Measurements from ENCODE around the gene DENND2A. TPM values are rescaled to one million over a fixed set of nuclear protein-coding genes. Genes with fewer than 3 reads are reported as not detected.

The DENND2A gene
- total RNA-seq, 1 experiment from 2014 or later, result 32.4 TPM

DNA sequence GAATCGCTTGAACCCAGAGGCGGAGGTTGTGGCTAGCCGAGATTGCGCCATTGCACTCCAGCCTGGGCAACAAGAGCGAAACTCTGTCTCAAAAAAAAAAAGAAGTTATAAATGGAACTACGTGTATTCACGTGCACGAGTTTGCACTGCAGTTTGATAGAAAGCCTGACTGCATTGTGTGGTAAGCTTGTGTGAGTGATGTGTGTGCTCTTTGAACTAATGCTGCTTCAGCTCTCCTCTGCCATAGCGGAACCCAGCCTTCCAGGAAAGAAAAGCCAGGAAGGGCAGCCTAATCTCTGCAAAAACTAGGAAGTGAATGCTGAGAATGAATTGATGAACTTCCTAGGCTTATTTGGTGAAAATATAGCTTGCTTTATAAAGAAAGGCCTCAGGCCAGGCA lies 145.7 kb downstream of the DENND2A start:
- Histone ChIP-seq H3K36me3 (no peaks in the 10 kb centered on the region), H3K4me3 (no peak overlapping the region), H3K9me3 (no peaks in the 10 kb centered on the region), H3K27me3 (no peaks in the 10 kb centered on the region)
- DNase-seq, result no peak

DNA sequence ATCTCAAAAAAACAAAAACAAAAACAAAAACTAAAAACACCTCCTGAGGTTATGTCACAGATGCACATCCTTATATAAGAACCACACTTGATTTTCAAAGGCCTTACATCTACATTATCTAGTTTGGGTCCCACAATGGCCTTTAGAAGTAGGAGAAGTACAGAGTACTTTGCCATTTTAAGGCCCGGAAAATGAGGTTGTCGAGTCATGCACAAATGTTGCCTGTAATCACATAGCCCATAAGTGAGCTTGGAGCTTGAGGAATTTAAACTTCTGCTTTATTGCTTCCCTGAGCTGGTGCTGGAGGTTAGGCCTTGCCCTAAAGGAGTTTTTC lies 151.6 kb downstream of the DENND2A start:
- H3K4me3 ChIP-seq, result no peak overlapping the region
- no peaks in the 10 kb centered on the region for H3K36me3 ChIP-seq
- H3K27me3 ChIP-seq, result no peaks in the 10 kb centered on the region
- no peaks in the 10 kb centered on the region for H3K9me3 ChIP-seq
- DNase-seq, result no peak

DNA sequence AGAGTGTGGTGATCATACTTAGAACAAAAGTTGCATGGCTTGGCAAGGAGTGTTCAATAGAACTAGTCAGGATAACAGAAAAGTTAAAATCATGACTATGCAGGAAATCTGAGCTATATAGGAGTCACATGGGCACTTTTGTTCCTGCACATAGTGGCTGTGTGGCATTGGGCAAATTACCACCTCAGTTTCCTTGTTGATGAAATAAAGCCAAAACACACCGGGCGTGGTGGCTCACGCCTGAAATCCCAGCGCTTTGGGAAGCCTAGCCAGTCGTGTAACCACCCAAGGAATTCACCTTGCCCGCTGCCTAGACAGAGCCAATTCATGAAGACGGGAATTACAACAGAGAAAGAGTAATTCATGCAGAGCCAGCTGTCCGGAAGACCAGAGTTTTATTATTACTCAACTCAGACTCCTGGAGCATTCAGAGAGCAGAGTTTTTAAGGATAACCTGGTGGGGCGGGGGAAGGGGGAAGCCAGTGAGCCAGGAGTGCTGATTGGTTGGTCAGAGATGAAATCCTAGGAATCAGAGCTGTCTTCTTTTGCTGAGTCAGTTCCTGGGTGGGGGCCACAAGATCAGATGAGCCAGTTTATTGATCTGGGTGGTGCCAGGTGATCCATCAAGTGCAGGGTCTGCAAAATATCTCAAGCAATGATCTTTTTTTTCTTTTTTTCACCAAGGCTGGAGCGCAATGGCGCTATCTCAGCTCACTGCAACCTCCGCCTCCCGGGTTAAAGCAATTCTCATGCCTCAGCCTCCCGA lies 154.9 kb downstream of the DENND2A start:
- no peaks in the 10 kb centered on the region for H3K9me3 ChIP-seq
- H3K27me3 ChIP-seq, result no peaks in the 10 kb centered on the region
- no peaks in the 10 kb centered on the region for H3K36me3 ChIP-seq
- H3K4me3 ChIP-seq, result no peak overlapping the region
- DNase-seq, result no peak

DNA sequence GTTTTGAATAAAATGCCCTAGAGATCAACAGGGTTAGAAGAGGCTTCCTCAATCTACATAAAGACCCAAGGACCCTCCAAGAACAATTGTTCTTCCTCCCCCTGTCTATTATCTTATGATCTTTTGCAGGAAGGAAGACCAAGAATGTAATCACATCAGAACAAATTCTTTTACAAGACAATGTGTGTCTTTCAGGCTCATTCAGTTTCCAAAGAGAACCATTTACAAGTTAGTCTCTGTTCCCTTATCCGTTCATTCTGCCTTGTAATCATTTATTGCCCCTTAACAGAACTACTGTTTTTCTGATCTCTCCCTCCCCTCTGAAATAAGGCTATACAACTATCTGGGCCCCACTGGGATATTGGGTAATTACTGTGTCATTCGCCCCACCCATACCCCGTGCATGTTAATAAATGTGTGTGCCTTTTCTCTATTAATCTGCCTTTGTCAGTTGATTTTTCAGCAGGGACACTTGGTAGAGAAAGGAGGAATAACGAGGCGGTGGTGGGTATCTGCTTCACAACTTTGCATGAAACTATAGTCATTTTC lies 155.6 kb downstream of the DENND2A start:
- H3K4me3 ChIP-seq, result no peak overlapping the region
- H3K9me3 ChIP-seq, result no peaks in the 10 kb centered on the region
- DNase-seq, result no peak
- H3K27me3 ChIP-seq, result no peaks in the 10 kb centered on the region
- no peaks in the 10 kb centered on the region for H3K36me3 ChIP-seq

DNA sequence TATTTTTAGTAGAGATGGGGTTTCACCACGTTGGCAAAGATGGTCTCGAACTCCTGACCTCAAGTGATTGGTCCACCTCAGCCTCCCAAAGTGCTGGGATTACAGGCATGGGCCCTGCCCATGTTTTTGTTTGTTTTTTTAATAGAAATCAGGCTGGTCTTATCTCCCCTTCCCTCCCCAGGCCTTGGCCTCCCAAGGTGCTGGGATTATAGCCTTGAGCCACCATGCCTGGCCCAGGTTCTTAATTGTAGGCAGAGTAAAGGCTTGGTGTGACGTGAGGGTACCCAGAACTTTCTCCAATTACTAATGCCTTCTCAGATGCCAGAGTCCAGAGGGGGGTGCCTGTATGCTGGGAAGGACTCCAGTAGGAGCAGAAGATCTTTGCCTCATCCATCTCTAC lies 156.1 kb downstream of the DENND2A start:
- Histone ChIP-seq H3K9me3 (no peaks in the 10 kb centered on the region), H3K4me3 (no peak overlapping the region), H3K36me3 (no peaks in the 10 kb centered on the region), H3K27me3 (no peaks in the 10 kb centered on the region)
- no peak for DNase-seq

DNA sequence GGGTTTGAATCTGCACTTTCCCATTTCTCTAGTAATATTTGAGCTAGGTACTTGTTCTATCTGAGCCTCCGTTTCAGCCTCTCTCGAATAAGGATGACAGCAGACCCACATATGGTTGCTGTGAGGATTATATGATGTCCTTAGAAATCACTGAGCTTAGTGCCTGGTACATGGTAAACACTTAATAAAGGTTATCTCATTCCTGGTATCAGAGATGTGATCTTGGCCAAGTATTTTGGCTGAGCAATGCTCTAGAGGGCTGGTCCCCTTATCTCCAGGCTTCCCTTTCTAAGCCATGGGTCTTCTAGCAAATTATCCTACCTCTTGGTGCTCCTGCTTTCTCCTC lies 160.9 kb downstream of the DENND2A start:
- Histone ChIP-seq H3K36me3 (no peaks in the 10 kb centered on the region), H3K4me3 (peak overlapping the region; percentile 70), H3K9me3 (no peaks in the 10 kb centered on the region), H3K27me3 (no peaks in the 10 kb centered on the region)
- no peak for DNase-seq

DNA sequence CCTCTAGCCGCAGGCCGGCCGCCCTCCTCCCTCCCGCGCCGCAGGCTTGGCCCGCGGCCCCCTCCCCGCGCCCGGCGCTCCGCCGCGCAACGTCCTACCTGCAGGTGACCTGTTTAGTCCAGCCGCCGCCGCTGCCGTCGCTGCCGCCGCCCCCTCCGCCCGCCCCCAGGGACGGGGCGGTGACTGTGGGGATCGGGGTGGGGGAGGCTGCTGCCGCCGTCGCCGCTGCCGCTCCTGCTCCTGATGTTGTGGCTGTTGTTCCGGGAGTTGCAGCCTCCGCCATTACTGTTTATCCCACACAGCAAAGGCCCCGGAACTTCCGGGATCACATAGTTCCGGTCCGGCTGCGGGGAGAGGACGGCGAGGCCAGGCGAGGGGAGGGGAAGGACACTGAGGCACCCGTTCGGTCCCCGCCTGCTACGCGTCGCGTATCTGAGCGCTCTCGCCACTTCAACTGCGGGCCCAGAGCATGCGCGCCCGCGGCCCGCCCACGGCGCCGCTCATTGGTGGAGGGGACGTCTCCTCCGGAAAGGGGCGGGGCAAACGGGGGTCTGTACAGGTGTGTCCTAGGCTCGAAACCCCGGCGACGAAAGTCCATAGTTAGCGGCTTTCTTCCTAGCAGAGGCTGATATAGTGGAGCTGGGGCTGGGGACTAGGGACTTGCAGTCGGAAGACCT lies 161.4 kb downstream of the DENND2A start, which contains the start of gene MKRN1:
MKRN1 (minus strand) TSS at position 444 of the 677 bp plus-strand sequence; CDS start at position 283, 161 bp downstream.
- Histone ChIP-seq H3K36me3 (no peaks in the 10 kb centered on the region), H3K4me3 (peak within 1 kb of the TSS; percentile 70), H3K27me3 (no peaks in the 10 kb centered on the region), H3K9me3 (no peaks in the 10 kb centered on the region)
- DNase-seq, result peak; percentile 85

DNA sequence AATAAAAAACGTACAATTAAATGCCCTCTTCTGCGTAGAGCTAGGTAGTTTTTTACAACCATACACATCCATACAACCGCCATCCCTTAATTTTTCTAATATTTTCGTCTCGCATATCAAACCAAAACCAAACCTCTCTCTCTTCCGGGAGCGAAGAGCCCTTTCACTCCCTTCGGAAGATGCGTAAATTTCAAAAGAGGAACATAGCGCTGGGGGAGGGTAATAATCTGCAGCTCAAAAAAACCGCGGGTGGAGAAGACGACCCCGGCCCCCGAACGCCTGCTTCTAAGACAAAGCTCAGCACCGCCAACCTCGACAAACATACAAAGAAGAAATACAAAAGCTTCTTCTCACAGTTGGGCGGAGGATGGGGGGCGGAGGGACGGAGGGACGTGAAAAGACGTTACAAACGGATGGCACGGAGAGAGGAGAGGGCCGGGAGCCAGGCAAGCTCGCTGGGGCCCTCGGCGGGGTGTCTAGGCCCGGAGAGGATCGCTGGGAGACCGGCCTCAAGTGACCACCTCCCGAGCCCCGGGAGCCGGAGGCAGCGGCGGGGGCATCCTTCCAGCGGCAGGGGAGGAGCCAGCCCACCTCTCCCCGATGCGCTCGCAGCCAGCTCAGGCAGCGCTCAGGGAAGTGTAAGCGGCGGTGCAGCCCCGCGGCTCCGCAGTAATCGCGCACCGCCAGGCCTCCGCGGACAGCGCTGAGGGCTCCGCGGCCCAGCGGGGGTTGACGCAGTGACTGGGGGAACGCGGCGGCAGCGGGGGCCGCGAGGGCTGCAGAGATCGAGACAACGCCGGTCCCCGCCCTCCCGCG lies 162.2 kb downstream of the DENND2A start:
- DNase-seq, result peak; percentile 33
- H3K9me3 ChIP-seq, result no peaks in the 10 kb centered on the region
- H3K4me3 ChIP-seq, result peak overlapping the region; percentile 70
- no peaks in the 10 kb centered on the region for H3K27me3 ChIP-seq
- no peaks in the 10 kb centered on the region for H3K36me3 ChIP-seq

DNA sequence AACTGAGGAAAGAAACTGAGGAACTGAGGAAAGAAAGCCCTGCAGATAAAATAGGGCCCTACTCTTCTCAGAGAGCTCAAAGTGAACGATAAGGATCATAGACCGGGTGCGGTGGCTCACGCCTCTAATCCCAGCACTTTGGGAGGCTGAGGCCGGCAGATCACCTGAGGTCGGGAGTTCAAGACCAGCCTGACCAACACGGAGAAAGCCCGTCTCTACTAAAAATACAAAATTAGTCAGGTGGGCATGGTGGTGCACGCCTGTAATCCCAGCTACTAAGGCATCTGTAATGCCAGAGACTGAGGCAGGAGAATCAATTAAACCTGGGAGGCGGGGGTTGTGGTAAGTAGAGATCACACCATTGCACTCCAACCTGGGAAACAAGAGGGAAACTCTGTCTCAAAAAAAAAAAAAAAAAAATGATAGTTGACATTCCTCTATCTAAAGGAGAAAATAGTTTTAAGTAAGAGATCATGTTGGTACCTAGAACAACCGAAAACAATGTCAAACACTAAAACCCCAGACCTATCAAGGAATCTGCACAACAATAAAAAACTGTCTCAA lies 163.8 kb downstream of the DENND2A start:
- DNase-seq, result no peak
- Histone ChIP-seq H3K27me3 (no peaks in the 10 kb centered on the region), H3K36me3 (no peaks in the 10 kb centered on the region), H3K4me3 (no peak overlapping the region), H3K9me3 (no peaks in the 10 kb centered on the region)

DNA sequence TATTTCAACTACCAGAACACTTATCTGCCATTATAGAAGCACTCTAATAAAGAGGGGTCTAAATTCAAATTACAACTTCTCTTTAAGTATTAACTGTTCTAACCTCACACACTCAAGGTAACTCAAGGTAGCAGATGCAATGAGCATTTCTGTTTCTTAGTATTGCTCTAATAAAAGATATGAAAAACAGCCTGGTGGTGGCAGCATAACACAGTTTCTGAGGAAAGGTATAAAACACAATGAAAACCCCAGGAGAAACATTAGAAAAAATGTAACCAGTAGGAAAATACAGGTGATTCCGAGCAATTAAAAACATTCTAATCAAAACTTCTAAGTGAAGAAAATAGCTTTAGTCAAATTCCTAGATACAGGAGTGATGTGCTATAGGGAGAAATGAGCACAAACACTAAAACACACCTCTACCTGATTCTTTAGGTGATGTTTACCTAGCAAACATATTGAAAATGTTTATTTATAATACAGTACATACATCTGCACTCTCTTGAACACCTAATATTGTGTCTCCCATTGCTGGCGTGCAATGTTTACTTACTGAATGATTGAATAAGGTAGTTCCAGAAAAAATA lies 164.8 kb downstream of the DENND2A start:
- no peak overlapping the region for H3K4me3 ChIP-seq
- H3K9me3 ChIP-seq, result no peaks in the 10 kb centered on the region
- no peak for DNase-seq
- H3K27me3 ChIP-seq, result no peaks in the 10 kb centered on the region
- H3K36me3 ChIP-seq, result no peaks in the 10 kb centered on the region

Other genes with a start within 250 kb of the DENND2A start
- gene SLC37A3, start 242.3 kb downstream of the DENND2A start, total RNA-seq (2014; rRNA removed; shearing (Covaris generic); ENCODE audit: low replicate concordance), result 14.7 and 32.2 TPM in 2 replicates
- gene RAB19, start 236.8 kb downstream of the DENND2A start, total RNA-seq (2014; rRNA removed; shearing (Covaris generic); ENCODE audit: low replicate concordance), result not detected in 2 replicates
- 29.7 and 45.8 TPM in 2 replicates for gene MKRN1, start 161.3 kb downstream of the DENND2A start, total RNA-seq (2014; rRNA removed; shearing (Covaris generic); ENCODE audit: low replicate concordance)
- 15.7 and 37.2 TPM in 2 replicates for gene ADCK2, start 32.1 kb upstream of the DENND2A start, total RNA-seq (2014; rRNA removed; shearing (Covaris generic); ENCODE audit: low replicate concordance)
- gene NDUFB2, start 55.9 kb upstream of the DENND2A start, total RNA-seq (2014; rRNA removed; shearing (Covaris generic); ENCODE audit: low replicate concordance), result 196 and 288 TPM in 2 replicates

Measured in MG63 (cell line).